HG03159 (cell line): ENCODE measurements around the gene HDAC4.

Experiments used
- ATAC-seq: cut with Tn5 transposase; IDR thresholded peaks from one replicate; pipeline ENCODE4 v1.9.1; 2021; ENCODE audit warnings: mild to moderate bottlenecking, moderate library complexity; ENCODE audit not compliant: unreplicated experiment

The HDAC4 gene

GRCh38 chr2:239244625-239245024, 156.2 kb downstream of the HDAC4 start:
- no peak for ATAC-seq

- ATAC-seq = no peak
Measured at GRCh38 chr2:239241431-239241960, 159.3 kb downstream of the HDAC4 start.

GRCh38 chr2:239240414-239240881, 160.4 kb downstream of the HDAC4 start:
- no peak for ATAC-seq

- no peak for ATAC-seq
Measured at GRCh38 chr2:239239607-239240413, 161.0 kb downstream of the HDAC4 start.

- ATAC-seq = no peak
Measured at GRCh38 chr2:239238839-239239606, 161.8 kb downstream of the HDAC4 start.

- no peak for ATAC-seq
Measured at GRCh38 chr2:239238381-239238780, 162.4 kb downstream of the HDAC4 start.

- no peak for ATAC-seq
Measured at GRCh38 chr2:239236808-239237205, 164.0 kb downstream of the HDAC4 start.

- no peak for ATAC-seq
Measured at GRCh38 chr2:239236043-239236807, 164.6 kb downstream of the HDAC4 start.

- no peak for ATAC-seq
Measured at GRCh38 chr2:239235311-239235710, 165.5 kb downstream of the HDAC4 start.

- no peak for ATAC-seq
Measured at GRCh38 chr2:239234191-239235175, 166.3 kb downstream of the HDAC4 start.

- ATAC-seq = no peak
Measured at GRCh38 chr2:239233576-239233975, 167.2 kb downstream of the HDAC4 start.

GRCh38 chr2:239232195-239232578, 168.6 kb downstream of the HDAC4 start:
- ATAC-seq = no peak

- ATAC-seq = no peak
Measured at GRCh38 chr2:239231231-239232194, 169.3 kb downstream of the HDAC4 start.

- ATAC-seq = no peak
Measured at GRCh38 chr2:239230318-239231052, 170.3 kb downstream of the HDAC4 start.

GRCh38 chr2:239229545-239230279, 171.1 kb downstream of the HDAC4 start:
- no peak for ATAC-seq

GRCh38 chr2:239227661-239228371, 173.0 kb downstream of the HDAC4 start:
- no peak for ATAC-seq
